Heart left ventricle (tissue), 16 donors: ENCODE measurements around the gene NGB. TPM values are rescaled to one million over a fixed set of nuclear protein-coding genes. Genes with fewer than 3 reads are reported as not detected.

Experiments
- ATAC-seq, 4 donors: fragments of 200-7000 bp; cut with Tn5 transposase; one replicate each; pipeline ENCODE4 v1.9.1; 2020 to 2022; ENCODE audit warnings: moderate library complexity in 4 of 4, mild to moderate bottlenecking in 3 of 4, moderate number of reproducible peaks in 1 of 4
- DNase-seq, 5 donors: peaks; one replicate each; pipeline ENCODE4 v3.0.0-alpha.2; 2020
- H3K27ac ChIP-seq, 12 donors: fragments of 200-600 bp; sonication (generic) in 4 of 12; one replicate each; pipeline versions ENCODE4 v1.5.0 to v1.8.0; 2016 to 2022; ENCODE audit warnings: mild to moderate bottlenecking in 2 of 12
- H3K27me3 ChIP-seq, 9 donors: fragments of 200-600 bp; sonication (generic) in 2 of 9; one replicate each; pipeline versions ENCODE4 v1.5.1 to v1.8.0; 2016 to 2022; ENCODE audit warnings: mild to moderate bottlenecking in 3 of 9
- H3K36me3 ChIP-seq, 9 donors: fragments of 200-600 bp; sonication (generic) in 2 of 9; one replicate each; pipeline versions ENCODE4 v1.5.0 to v1.8.0; 2018 to 2022; ENCODE audit warnings: mild to moderate bottlenecking in 2 of 9
- H3K4me1 ChIP-seq, 12 donors: fragments of 200-600 bp; sonication (generic) in 4 of 12; one replicate each; pipeline versions ENCODE4 v1.5.0 to v1.8.0; 2016 to 2022; ENCODE audit warnings: mild to moderate bottlenecking in 3 of 12
- H3K4me3 ChIP-seq, 12 donors: fragments of 200-600 bp; sonication (generic) in 4 of 12; one replicate each; pipeline versions ENCODE4 v1.5.0 to v1.8.0; 2017 to 2022; ENCODE audit warnings: mild to moderate bottlenecking in 9 of 12, moderate library complexity in 4 of 12
- H3K9me3 ChIP-seq, 12 donors: fragments of 200-600 bp; sonication (generic) in 4 of 12; one replicate each; pipeline versions ENCODE4 v1.5.0 to v1.8.0; 2016 to 2022; ENCODE audit warnings: mild to moderate bottlenecking in 1 of 12
- CTCF ChIP-seq, 12 donors: fragments of 200-600 bp; sonication (generic) in 4 of 12; IDR thresholded peaks; one replicate each; pipeline versions ENCODE4 v1.5.0 to v1.8.0; 2018 to 2022; ENCODE audit warnings: antibody characterized with exemption in 12 of 12, mild to moderate bottlenecking in 5 of 12
- POLR2A ChIP-seq, 2 donors: fragments of 450-650 bp; IDR thresholded peaks; one replicate each; pipeline ENCODE4 v1.6.1; 2017; ENCODE audit warnings: antibody characterized with exemption in 2 of 2, mild to moderate bottlenecking in 2 of 2, moderate library complexity in 2 of 2
- WGBS, 4 donors: extraction: QIAGEN DNeasy Blood & Tissue Kit in 2 of 4; methylation state at CpG; one replicate each; pipeline versions ENCODE4 v1.1.5 to v1.1.7; 2013 to 2018; 5-methylcytosine and 5-hydroxymethylcytosine counted together
- intact Hi-C, 10 donors: fragments of 100-400 bp; cut with DNase I; formaldehyde crosslinking; loops; one replicate each; pipeline versions ENCODE4 v1.11.1 to v1.14.2; 2022
- polyA plus RNA-seq, 2 donors: library from polyadenylated mRNA; stranded (reverse); fragments of 200-250 nt; gene quantifications; one replicate each; pipeline ENCODE4 v1.2.3, GENCODE V29; 2013
- total RNA-seq, 9 donors: library from RNA; depleted of rRNA in 2 of 9; stranded (reverse); fragments of >200 nt in 2 of 9; fragmentation: NEBNext Ultra II Directional in 3 of 9; extraction: Animal tissue kit (Norgen Biotek cat#: 25700) in 3 of 9; gene quantifications; one replicate each; pipeline versions ENCODE4 v1.1.0 to v1.2.4, GENCODE V29; 2016 to 2023
- donor health status: ischemic (EF 13 %, LVEDD 7.1; RV severe dilation, severe dysfunction).
- donor health status: healthy with polysubstance abuse.
- donor health status: DM: no; HTN: yes; CAD: no.
- donor health status: DM: no; HTN: no; CAD: no.
- donor health status: ischemic (EF 25% LVEDD 6.9; RV normal size, moderate dysfunction).
- donor health status: ischemic (EF 25% LVEDD 5.7; RV mildly dilated, moderate dysfunction).
- donor health status: healthy.
- donor health status: DM: yes; HTN: yes; CAD: no.
- donor health status: ischemic (EF 35%, LVEDD 5.7; RV mildly dilated, moderate dysfunction).
- donor health status: nonischemic (EF 11% LVEDD 7.7; RV severe dilation, severe dysfunction).
- donor health status: DM: yes; HTN: yes; CAD: no.
- donor health status: PGD.
- donor health status: ischemic (EF 29% LVEDD 5.4; RV normal size, mild dysfunction).
- donor health status: nonischemic (EF 23%, LVEDD 6.1; RV moderate dilation, normal function).

Gene NGB
- total and polyA plus RNA-seq, 11 donors = not detected

GRCh38 chr14:77303417-77304156 is 32.6 kb upstream of the NGB start:
- peak in 3 of 4 donors; percentile 46 to 85 (median 67) for ATAC-seq
- Histone ChIP-seq H3K4me1 (peaks cover 0 to 17% (median 0%) of the 10 kb centered on the region in 12 donors), H3K9me3 (no peaks in the 10 kb centered on the region), H3K36me3 (peaks cover 0 to 64% (median 26%) of the 10 kb centered on the region in 9 donors), H3K27me3 (no peaks in the 10 kb centered on the region), H3K4me3 (no peak overlapping the region), H3K27ac (peak overlapping the region in 1 of 12 donors; percentile 51)
- intact Hi-C loops = loop anchor here in 6 of 10 donors (5.0 to 10.0 kb wide), 3 partner anchors 241 to 426 kb away; no protein-coding TSS in a partner anchor
- TF ChIP-seq CTCF (IDR thresholded peaks at IDR 0.05) = no peak
- TF ChIP-seq POLR2A (IDR thresholded peaks at IDR 0.05) = no peak
- DNase-seq = no peak
- WGBS, 4 donors = 57 to 66% (median 61%) methylated on average over 4 of the region's 4 CpGs

- peak in 1 of 4 donors; percentile 35 for ATAC-seq
- intact Hi-C loops = loop anchor here in 6 of 10 donors (5.0 to 10.0 kb wide), 3 partner anchors 242 to 426 kb away; no protein-coding TSS in a partner anchor
- peaks cover 0 to 69% (median 33%) of the 10 kb centered on the region in 9 donors for H3K36me3 ChIP-seq
- H3K27me3 ChIP-seq = no peaks in the 10 kb centered on the region
- H3K9me3 ChIP-seq = no peaks in the 10 kb centered on the region
- peak overlapping the region in 1 of 12 donors; percentile 51 for H3K27ac ChIP-seq
- no peak for TF ChIP-seq CTCF (IDR thresholded peaks at IDR 0.05)
- TF ChIP-seq POLR2A (IDR thresholded peaks at IDR 0.05) = no peak
- 90 to 99% (median 95%) methylated on average over 5 of the region's 5 CpGs for WGBS, 4 donors
- peaks cover 0 to 17% (median 0%) of the 10 kb centered on the region in 12 donors for H3K4me1 ChIP-seq
- DNase-seq = no peak
- H3K4me3 ChIP-seq = no peak overlapping the region
These were observed 31.9 kb upstream of the NGB start for GRCh38 chr14:77302926-77303325.

GRCh38 chr14:77301103-77301502 is 30.1 kb upstream of the NGB start:
- Histone ChIP-seq H3K36me3 (peaks cover 0 to 85% (median 47%) of the 10 kb centered on the region in 9 donors), H3K4me3 (no peak overlapping the region), H3K27me3 (no peaks in the 10 kb centered on the region), H3K27ac (no peak overlapping the region), H3K9me3 (no peaks in the 10 kb centered on the region), H3K4me1 (peaks cover 0 to 17% (median 0%) of the 10 kb centered on the region in 12 donors)
- DNase-seq (peak in 4 of 5 donors; percentile 57 to 82 (median 68)), ATAC-seq (peak; percentile 37 to 73 (median 72))
- intact Hi-C loops = loop anchor here in 7 of 10 donors (2.0 to 10.0 kb wide), 4 partner anchors 244 to 424 kb away; no protein-coding TSS in a partner anchor
- WGBS, 4 donors = 41 to 47% (median 44%) methylated on average over 8 to 10 of the region's 10 CpGs
- TF ChIP-seq CTCF (IDR thresholded peaks at IDR 0.05) = peak; percentile 41 to 71 (median 58)
- no peak for TF ChIP-seq POLR2A (IDR thresholded peaks at IDR 0.05)

- H3K9me3 ChIP-seq = no peaks in the 10 kb centered on the region
- H3K27ac ChIP-seq = no peak overlapping the region
- no peaks in the 10 kb centered on the region for H3K27me3 ChIP-seq
- no peak overlapping the region for H3K4me3 ChIP-seq
- peaks cover 0 to 81% (median 40%) of the 10 kb centered on the region in 9 donors for H3K36me3 ChIP-seq
- WGBS, 4 donors = 59 to 69% (median 66%) methylated on average over 4 of the region's 4 CpGs
- peaks cover 0 to 17% (median 0%) of the 10 kb centered on the region in 12 donors for H3K4me1 ChIP-seq
- no peak for ATAC-seq
- intact Hi-C loops = loop anchor here in 8 of 10 donors (2.0 to 10.0 kb wide), 4 partner anchors 245 to 422 kb away; no protein-coding TSS in a partner anchor
- TF ChIP-seq CTCF (IDR thresholded peaks at IDR 0.05) (no peak), POLR2A (IDR thresholded peaks at IDR 0.05) (no peak)
- no peak for DNase-seq
These were observed 28.8 kb upstream of the NGB start for GRCh38 chr14:77299771-77300170.
